GM23248 (cell line): ENCODE results near the gene TMEM150B.

Source experiments
- EZH2 ChIP-seq: fragments of 200-600 bp; sonication (generic); IDR thresholded peaks from 2 replicates; pipeline ENCODE4 v1.6.1; 2018; ENCODE audit warnings: antibody characterized with exemption, mild to moderate bottlenecking; ENCODE audit not compliant: insufficient read depth, poor library complexity, severe bottlenecking
- EZH2phosphoT487 ChIP-seq: fragments of 200-600 bp; sonication (generic); IDR thresholded peaks from 2 replicates; pipeline ENCODE4 v1.6.1; 2018; ENCODE audit warnings: antibody characterized with exemption, moderate library complexity, mild to moderate bottlenecking, low read depth; ENCODE audit not compliant: insufficient read depth

- TF ChIP-seq EZH2phosphoT487 (no peak), EZH2 (no peak)
Observed at GRCh38 chr19:55368701-55369563, 43.8 kb upstream of the TMEM150B start.
